ENCODE measurements around the gene FBP1. TPM values are rescaled to one million over a fixed set of nuclear protein-coding genes. Genes with fewer than 3 reads are reported as not detected.

Gene FBP1
- polyA plus RNA-seq (2013, experiment 1 of 2), result 0.45 TPM
- polyA plus RNA-seq (2013, experiment 2 of 2), result 0.43 TPM

- WGBS, 2 donors (ENCODE audit: extremely low coverage in 2 of 2, insufficient read length in 2 of 2, insufficient replicate concordance in 1 of 2), result no CpG with 5 or more reads among the region's 79 CpGs
Measured at GRCh38 chr9:94639061-94639998, at the start of gene FBP1. Gene FBP1 (minus strand): TSS chr9:94639518. CDS start chr9:94639310, 208 bp downstream.

GRCh38 chr9:94687451-94687850, 48.1 kb upstream of the FBP1 start:
- H3K79me1 ChIP-seq (ENCODE audit: low read depth, low read length), result no peaks in the 10 kb centered on the region
- H3K18ac ChIP-seq (ENCODE audit: low read length), result no peak overlapping the region
- H2BK15ac ChIP-seq (ENCODE audit: low read length), result no peak overlapping the region
- H4K91ac ChIP-seq (ENCODE audit: low read depth, low read length, poor library complexity), result no peak overlapping the region
- H3K4ac ChIP-seq (ENCODE audit: low read length), result no peak overlapping the region
- H3K9me3 ChIP-seq (replicated peaks in 1 of 2; ENCODE audit: control insufficient read depth in 2 of 2, insufficient read depth in 1 of 2, low read depth in 1 of 2, low read length in 2 of 2), result no peaks in the 10 kb centered on the region
- H3K27ac ChIP-seq (replicated peaks; ENCODE audit: low read length), result no peak overlapping the region
- H3K4me2 ChIP-seq (ENCODE audit: insufficient read depth, low read length, poor library complexity, severe bottlenecking), result no peak overlapping the region
- no peak overlapping the region for H3K23ac ChIP-seq (ENCODE audit: low read depth, low read length, poor library complexity)
- no peaks in the 10 kb centered on the region for H3K36me3 ChIP-seq (replicated peaks in 1 of 2; ENCODE audit: control insufficient read depth in 2 of 2, insufficient read depth in 2 of 2, low read length in 2 of 2)
- no peak overlapping the region for H2AFZ ChIP-seq (ENCODE audit: low read length)
- no peak overlapping the region for H3K4me3 ChIP-seq (ENCODE audit: low read length in 2 of 2)
- H3K4me1 ChIP-seq (ENCODE audit: control insufficient read depth in 2 of 2, insufficient read depth in 1 of 2, low read depth in 1 of 2, low read length in 2 of 2), result peaks cover 0 to under 1% of the 10 kb centered on the region in 2 donors
- no peak overlapping the region for H2BK12ac ChIP-seq (ENCODE audit: low read length)
- H2BK5ac ChIP-seq (ENCODE audit: low read length), result no peak overlapping the region
- no peak overlapping the region for H3K14ac ChIP-seq (ENCODE audit: low read length)
- H2BK120ac ChIP-seq (ENCODE audit: low read depth, low read length), result no peak overlapping the region
- no peak overlapping the region for H3K9ac ChIP-seq (ENCODE audit: low read depth, low read length, poor library complexity)
- WGBS, 2 donors (ENCODE audit: extremely low coverage in 2 of 2, insufficient read length in 2 of 2, insufficient replicate concordance in 1 of 2), result no CpG with 5 or more reads among the region's 2 CpGs
- no peak for DNase-seq (ENCODE audit: low spot score)
- no peak overlapping the region for H4K8ac ChIP-seq (ENCODE audit: low read depth, low read length)
- no peaks in the 10 kb centered on the region for H3K27me3 ChIP-seq (ENCODE audit: control insufficient read depth in 3 of 3, insufficient read depth in 3 of 3, low read depth in 1 of 3, low read length in 3 of 3)
- no peak overlapping the region for H2AK5ac ChIP-seq (ENCODE audit: low read depth, low read length)

More at GRCh38 chr9:94639061-94639998, at the start of gene FBP1:
- peak within 1 kb of the TSS; percentile 88 for H3K18ac ChIP-seq (ENCODE audit: low read length)
- peak within 1 kb of the TSS; percentile 68 for H3K23ac ChIP-seq (ENCODE audit: low read depth, low read length, poor library complexity)
- no peak within 1 kb of the TSS for H4K91ac ChIP-seq (ENCODE audit: low read depth, low read length, poor library complexity)
- no peak within 1 kb of the TSS for H2BK120ac ChIP-seq (ENCODE audit: low read depth, low read length)
- peak within 1 kb of the TSS; percentile 11 for H2AK5ac ChIP-seq (ENCODE audit: low read depth, low read length)
- no peak within 1 kb of the TSS for H3K4ac ChIP-seq (ENCODE audit: low read length)
- H3K4me1 ChIP-seq (ENCODE audit: control insufficient read depth in 2 of 2, insufficient read depth in 1 of 2, low read depth in 1 of 2, low read length in 2 of 2), result peaks cover 3 to 6% of the 10 kb centered on the region in 2 donors
- peak within 1 kb of the TSS; percentile 100 for H3K4me2 ChIP-seq (ENCODE audit: insufficient read depth, low read length, poor library complexity, severe bottlenecking)
- peak within 1 kb of the TSS; percentile 66 for H2BK12ac ChIP-seq (ENCODE audit: low read length)
- peak within 1 kb of the TSS; percentile 35 for H2BK15ac ChIP-seq (ENCODE audit: low read length)
- no peaks in the 10 kb centered on the region for H3K79me1 ChIP-seq (ENCODE audit: low read depth, low read length)
- peak within 1 kb of the TSS; percentile 93 for H2BK5ac ChIP-seq (ENCODE audit: low read length)
- no peak for DNase-seq (ENCODE audit: low spot score)
- H3K4me3 ChIP-seq (ENCODE audit: low read length in 2 of 2), result peak within 1 kb of the TSS; percentile 41 to 80
- H2AFZ ChIP-seq (ENCODE audit: low read length), result peak within 1 kb of the TSS; percentile 91
- H4K8ac ChIP-seq (ENCODE audit: low read depth, low read length), result no peak within 1 kb of the TSS
- peaks cover 7 to 66% (median 33%) of the 10 kb centered on the region in 3 experiments for H3K27me3 ChIP-seq (ENCODE audit: control insufficient read depth in 3 of 3, insufficient read depth in 3 of 3, low read depth in 1 of 3, low read length in 3 of 3)
- peak within 1 kb of the TSS; percentile 39 for H3K14ac ChIP-seq (ENCODE audit: low read length)
- H3K36me3 ChIP-seq (replicated peaks in 1 of 2; ENCODE audit: control insufficient read depth in 2 of 2, insufficient read depth in 2 of 2, low read length in 2 of 2), result no peaks in the 10 kb centered on the region
- peak within 1 kb of the TSS; percentile 78 for H3K9ac ChIP-seq (ENCODE audit: low read depth, low read length, poor library complexity)
- no peak within 1 kb of the TSS for H3K27ac ChIP-seq (replicated peaks; ENCODE audit: low read length)
- peaks cover 0 to 3% of the 10 kb centered on the region in 2 donors for H3K9me3 ChIP-seq (replicated peaks in 1 of 2; ENCODE audit: control insufficient read depth in 2 of 2, insufficient read depth in 1 of 2, low read depth in 1 of 2, low read length in 2 of 2)

- Histone ChIP-seq H3K36me3 (replicated peaks in 1 of 2; ENCODE audit: control insufficient read depth in 2 of 2, insufficient read depth in 2 of 2, low read length in 2 of 2) (no peaks in the 10 kb centered on the region), H3K27me3 (ENCODE audit: control insufficient read depth in 3 of 3, insufficient read depth in 3 of 3, low read depth in 1 of 3, low read length in 3 of 3) (no peaks in the 10 kb centered on the region), H3K4me1 (ENCODE audit: control insufficient read depth in 2 of 2, insufficient read depth in 1 of 2, low read depth in 1 of 2, low read length in 2 of 2) (no peaks in the 10 kb centered on the region), H2AK5ac (ENCODE audit: low read depth, low read length) (no peak overlapping the region), H2BK5ac (ENCODE audit: low read length) (no peak overlapping the region), H4K8ac (ENCODE audit: low read depth, low read length) (no peak overlapping the region), H3K14ac (ENCODE audit: low read length) (no peak overlapping the region), H2BK120ac (ENCODE audit: low read depth, low read length) (no peak overlapping the region), H3K23ac (ENCODE audit: low read depth, low read length, poor library complexity) (no peak overlapping the region), H2BK12ac (ENCODE audit: low read length) (no peak overlapping the region), H4K91ac (ENCODE audit: low read depth, low read length, poor library complexity) (no peak overlapping the region), H3K18ac (ENCODE audit: low read length) (no peak overlapping the region), H3K27ac (replicated peaks; ENCODE audit: low read length) (no peak overlapping the region), H3K79me1 (ENCODE audit: low read depth, low read length) (no peaks in the 10 kb centered on the region), H3K9me3 (replicated peaks in 1 of 2; ENCODE audit: control insufficient read depth in 2 of 2, insufficient read depth in 1 of 2, low read depth in 1 of 2, low read length in 2 of 2) (no peaks in the 10 kb centered on the region), H3K4me3 (ENCODE audit: low read length in 2 of 2) (no peak overlapping the region), H3K4me2 (ENCODE audit: insufficient read depth, low read length, poor library complexity, severe bottlenecking) (no peak overlapping the region), H2BK15ac (ENCODE audit: low read length) (no peak overlapping the region), H3K9ac (ENCODE audit: low read depth, low read length, poor library complexity) (no peak overlapping the region), H2AFZ (ENCODE audit: low read length) (no peak overlapping the region), H3K4ac (ENCODE audit: low read length) (no peak overlapping the region)
- DNase-seq (ENCODE audit: low spot score), result no peak
- WGBS, 2 donors (ENCODE audit: extremely low coverage in 2 of 2, insufficient read length in 2 of 2, insufficient replicate concordance in 1 of 2), result no CpG with 5 or more reads among the region's 2 CpGs
Measured at GRCh38 chr9:94685359-94685758, 46.0 kb upstream of the FBP1 start.

DNA sequence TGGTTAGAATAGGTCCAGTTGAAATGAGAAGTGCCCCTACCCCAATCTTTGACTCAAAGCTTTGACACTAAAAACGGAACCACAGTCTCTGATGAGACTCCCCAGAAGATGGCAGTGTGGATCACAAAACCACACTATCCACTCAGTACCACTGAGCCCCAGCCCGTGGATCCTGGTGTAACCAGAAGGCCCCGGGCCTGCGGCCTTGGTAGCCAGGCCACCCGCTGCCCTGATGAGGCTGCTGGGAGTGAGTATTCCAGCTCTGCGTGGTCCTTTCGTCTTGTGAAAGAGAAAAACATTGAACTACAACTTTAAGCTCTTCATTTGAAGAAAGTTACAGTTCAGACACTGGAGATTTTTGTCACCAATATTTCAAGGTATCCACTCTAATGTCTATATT, 42.2 kb upstream of the FBP1 start:
- H3K9me3 ChIP-seq (replicated peaks in 1 of 2; ENCODE audit: control insufficient read depth in 2 of 2, insufficient read depth in 1 of 2, low read depth in 1 of 2, low read length in 2 of 2), result no peaks in the 10 kb centered on the region
- no peak overlapping the region for H3K27ac ChIP-seq (replicated peaks; ENCODE audit: low read length)
- H2AFZ ChIP-seq (ENCODE audit: low read length), result peak overlapping the region; percentile 66
- no peak overlapping the region for H3K4ac ChIP-seq (ENCODE audit: low read length)
- no CpG with 5 or more reads among the region's 7 CpGs for WGBS, 2 donors (ENCODE audit: extremely low coverage in 2 of 2, insufficient read length in 2 of 2, insufficient replicate concordance in 1 of 2)
- H3K4me1 ChIP-seq (ENCODE audit: control insufficient read depth in 2 of 2, insufficient read depth in 1 of 2, low read depth in 1 of 2, low read length in 2 of 2), result no peaks in the 10 kb centered on the region
- H3K9ac ChIP-seq (ENCODE audit: low read depth, low read length, poor library complexity), result no peak overlapping the region
- no peaks in the 10 kb centered on the region for H3K79me1 ChIP-seq (ENCODE audit: low read depth, low read length)
- H3K36me3 ChIP-seq (replicated peaks in 1 of 2; ENCODE audit: control insufficient read depth in 2 of 2, insufficient read depth in 2 of 2, low read length in 2 of 2), result no peaks in the 10 kb centered on the region
- no peak overlapping the region for H2BK120ac ChIP-seq (ENCODE audit: low read depth, low read length)
- H2BK5ac ChIP-seq (ENCODE audit: low read length), result no peak overlapping the region
- no peak overlapping the region for H2AK5ac ChIP-seq (ENCODE audit: low read depth, low read length)
- H3K4me3 ChIP-seq (ENCODE audit: low read length in 2 of 2), result no peak overlapping the region
- DNase-seq (ENCODE audit: low spot score), result peak; percentile 38
- no peak overlapping the region for H4K8ac ChIP-seq (ENCODE audit: low read depth, low read length)
- H3K27me3 ChIP-seq (ENCODE audit: control insufficient read depth in 3 of 3, insufficient read depth in 3 of 3, low read depth in 1 of 3, low read length in 3 of 3), result no peaks in the 10 kb centered on the region
- no peak overlapping the region for H3K4me2 ChIP-seq (ENCODE audit: insufficient read depth, low read length, poor library complexity, severe bottlenecking)
- H2BK15ac ChIP-seq (ENCODE audit: low read length), result no peak overlapping the region
- no peak overlapping the region for H3K14ac ChIP-seq (ENCODE audit: low read length)
- H2BK12ac ChIP-seq (ENCODE audit: low read length), result no peak overlapping the region
- H3K18ac ChIP-seq (ENCODE audit: low read length), result no peak overlapping the region
- H3K23ac ChIP-seq (ENCODE audit: low read depth, low read length, poor library complexity), result no peak overlapping the region
- no peak overlapping the region for H4K91ac ChIP-seq (ENCODE audit: low read depth, low read length, poor library complexity)
